IMR-90 (cell line): ENCODE data around the gene RPS16. TPM values are rescaled to one million over a fixed set of nuclear protein-coding genes. Genes with fewer than 3 reads are reported as not detected.

Experiments used
- ATAC-seq: fragments of 200-7000 bp; cut with Tn5 transposase; 2 replicates; pipeline ENCODE4 v1.9.1; 2020; ENCODE audit warnings: low read depth, mild to moderate bottlenecking, moderate library complexity
- BruUV-seq: library from RNA; stranded (reverse); fragments of 400-500 nt; replicated peaks from 2 replicates; lab custom pipeline; 2021; lab: Mats Ljungman, UMichigan
- CTCF ChIA-PET: fragments of 300-600 bp; formaldehyde crosslinking; extraction: SDS; loops from one replicate; lab custom pipeline; 2021; ENCODE audit warnings: antibody characterized with exemption; lab: Yijun Ruan, JAX
- POLR2A ChIA-PET: fragments of 300-600 bp; sonication (Branson Sonifier 250); formaldehyde crosslinking; loops from one replicate; lab custom pipeline; 2022; ENCODE audit warnings: antibody characterized with exemption; ENCODE audit not compliant: unreplicated experiment; lab: Charles Lee
- DNase-seq: peaks from one replicate; pipeline ENCODE4 v3.0.0; 2013
- H2AFZ ChIP-seq: replicated peaks from 2 replicates; pipeline ENCODE3; 2013; ENCODE audit warnings: low read length, mild to moderate bottlenecking; ENCODE audit not compliant: poor library complexity
- H2AK5ac ChIP-seq: 2 replicates; pipeline ENCODE4 v1.6.1; 2013; ENCODE audit warnings: low read depth, low read length, inconsistent platforms
- H2AK9ac ChIP-seq: replicated peaks from 2 replicates; pipeline ENCODE3; 2013; ENCODE audit warnings: mild to moderate bottlenecking, low read depth, low read length, moderate library complexity; ENCODE audit not compliant: poor library complexity
- H2BK120ac ChIP-seq: 2 replicates; pipeline ENCODE4 v1.6.1; 2013; ENCODE audit warnings: low read depth, low read length, inconsistent platforms
- H2BK15ac ChIP-seq: 3 replicates; pipeline ENCODE4 v1.6.1; 2013; ENCODE audit warnings: low read depth, low read length, inconsistent platforms
- H2BK20ac ChIP-seq: 2 replicates; pipeline ENCODE4 v1.6.1; 2013; ENCODE audit warnings: low read depth, mild to moderate bottlenecking, inconsistent platforms, low read length, moderate library complexity
- H2BK5ac ChIP-seq: 2 replicates; pipeline ENCODE4 v1.6.1; 2013; ENCODE audit warnings: mild to moderate bottlenecking, low read depth, low read length, inconsistent platforms; ENCODE audit not compliant: poor library complexity, severe bottlenecking
- H3K14ac ChIP-seq: replicated peaks from 2 replicates; pipeline ENCODE4 v1.6.1; 2013; ENCODE audit warnings: low read depth, low read length, inconsistent platforms
- H3K18ac ChIP-seq: 2 replicates; pipeline ENCODE4 v1.6.1; 2013; ENCODE audit warnings: low read depth, low read length, control low read depth
- H3K23ac ChIP-seq: 2 replicates; pipeline ENCODE4 v1.6.1; 2013; ENCODE audit warnings: low read depth, low read length, inconsistent platforms
- H3K27ac ChIP-seq: 2 replicates; pipeline ENCODE4 v1.5.1; 2013; ENCODE audit warnings: mild to moderate bottlenecking, control low read depth, low read length; ENCODE audit not compliant: insufficient read depth
- H3K27me3 ChIP-seq: 2 replicates; pipeline ENCODE4 v1.6.1; 2013; ENCODE audit warnings: low read length; ENCODE audit not compliant: control insufficient read depth, insufficient read depth
- H3K36me3 ChIP-seq: 2 replicates; pipeline ENCODE4 v1.6.1; 2013; ENCODE audit warnings: low read length, mixed read lengths; ENCODE audit not compliant: control insufficient read depth, insufficient read depth
- H3K4ac ChIP-seq: 2 replicates; pipeline ENCODE4 v1.6.1; 2013; ENCODE audit warnings: low read depth, low read length, inconsistent platforms
- H3K4me1 ChIP-seq: 2 replicates; pipeline ENCODE4 v1.6.1; 2013; ENCODE audit warnings: low read length, mixed read lengths; ENCODE audit not compliant: control insufficient read depth, insufficient read depth
- H3K4me2 ChIP-seq: 2 replicates; pipeline ENCODE4 v1.6.1; 2013; ENCODE audit warnings: low read depth, mild to moderate bottlenecking, control low read depth, low read length, moderate library complexity
- H3K4me3 ChIP-seq: 2 replicates; pipeline ENCODE4 v1.5.1; 2013; ENCODE audit warnings: low read depth, mild to moderate bottlenecking, control low read depth, low read length, moderate library complexity; ENCODE audit not compliant: insufficient read depth
- H3K56ac ChIP-seq: 2 replicates; pipeline ENCODE4 v1.6.1; 2013; ENCODE audit warnings: low read length, inconsistent platforms; ENCODE audit not compliant: insufficient read depth; ENCODE audit errors: extremely low read depth
- H3K79me1 ChIP-seq, 2 experiments: 2 replicates each; pipeline ENCODE4 v1.6.1; 2013; ENCODE audit warnings: low read length in 2 of 2, inconsistent platforms in 1 of 2, low read depth in 1 of 2
- H3K9ac ChIP-seq: 2 replicates; pipeline ENCODE4 v1.6.1; 2013; ENCODE audit warnings: low read depth, low read length, control low read depth
- H3K9me1 ChIP-seq: 2 replicates; pipeline ENCODE4 v1.6.1; 2013; ENCODE audit warnings: low read length, inconsistent platforms; ENCODE audit not compliant: insufficient read depth
- H3K9me3 ChIP-seq: 2 replicates; pipeline ENCODE4 v1.6.1; 2013; ENCODE audit warnings: low read length; ENCODE audit not compliant: control insufficient read depth, insufficient read depth
- H4K20me1 ChIP-seq: 2 replicates; pipeline ENCODE4 v1.6.1; 2013; ENCODE audit warnings: low read length, inconsistent platforms; ENCODE audit not compliant: insufficient read depth
- H4K5ac ChIP-seq: 2 replicates; pipeline ENCODE4 v1.6.1; 2013; ENCODE audit warnings: mild to moderate bottlenecking, low read depth, low read length, control low read depth
- H4K8ac ChIP-seq, 2 experiments: 2 replicates each; pipeline ENCODE4 v1.6.1; 2013; ENCODE audit warnings: low read depth in 2 of 2, low read length in 2 of 2, control low read depth in 1 of 2, inconsistent platforms in 1 of 2
- H4K91ac ChIP-seq: 2 replicates; pipeline ENCODE4 v1.6.1; 2013; ENCODE audit warnings: low read depth, low read length, inconsistent platforms; ENCODE audit not compliant: insufficient read depth
- BHLHE40 ChIP-seq: fragments of 150-350 bp; IDR thresholded peaks from 2 replicates; pipeline ENCODE4 v1.6.1; 2016; ENCODE audit warnings: mild to moderate bottlenecking, low read depth, low read length
- CEBPB ChIP-seq: IDR thresholded peaks from 2 replicates; pipeline ENCODE4 v1.6.1; 2012; ENCODE audit warnings: low read depth, low read length, improper control_type of control experiment
- POLR2A ChIP-seq: IDR thresholded peaks from 2 replicates; pipeline ENCODE4 v1.6.1; 2012; ENCODE audit warnings: mild to moderate bottlenecking, low read depth, low read length
- RCOR1 ChIP-seq: IDR thresholded peaks from 2 replicates; pipeline ENCODE4 v1.6.1; 2012; ENCODE audit warnings: mild to moderate bottlenecking, low read length, improper control_type of control experiment; ENCODE audit not compliant: insufficient replicate concordance
- WGBS, 2 experiments: methylation state at CpG; one replicate each; pipeline versions ENCODE4 v1.1.5 to v1.1.7; 2013; ENCODE audit warnings: missing lambda C conversion rate in 2 of 2; ENCODE audit not compliant: insufficient read length in 1 of 2; ENCODE audit errors: extremely low coverage in 2 of 2; 5-methylcytosine and 5-hydroxymethylcytosine counted together
- dilution Hi-C: fragments of 300-500 bp; cut with HindIII; formaldehyde crosslinking; loops from one replicate; pipeline ENCODE4 v1.14.3; 2018; ENCODE audit warnings: low sequenced_read_pairs; ENCODE audit not compliant: unreplicated experiment
- in situ Hi-C: fragments of 300-500 bp; cut with MboI; formaldehyde crosslinking; loops from 3 replicates; pipeline ENCODE4 v1.14.3; 2019; ENCODE audit warnings: low sequenced_read_pairs, inconsistent platforms, mixed read lengths
- intact Hi-C: fragments of 100-400 bp; cut with micrococcal nuclease; formaldehyde crosslinking; loops from 2 replicates; pipeline ENCODE4 v1.10.0; 2022
- polyA plus RNA-seq, 3 experiments: library from polyadenylated mRNA; depleted of rRNA; stranded (reverse); fragments of >200 nt; gene quantifications; 2 replicates each; pipeline ENCODE4 v1.2.3, GENCODE V29; 2012; ENCODE audit warnings: low replicate concordance in 1 of 3
- total RNA-seq: library from RNA; depleted of rRNA; stranded (reverse); fragments of >200 nt; gene quantifications from 2 replicates; pipeline ENCODE4 v1.2.3, GENCODE V29; 2012

RPS16 gene
- total and polyA plus RNA-seq, 2 of the 4 experiments (the other 2 are of a cell fraction), result 320 to 3,500 TPM

DNA sequence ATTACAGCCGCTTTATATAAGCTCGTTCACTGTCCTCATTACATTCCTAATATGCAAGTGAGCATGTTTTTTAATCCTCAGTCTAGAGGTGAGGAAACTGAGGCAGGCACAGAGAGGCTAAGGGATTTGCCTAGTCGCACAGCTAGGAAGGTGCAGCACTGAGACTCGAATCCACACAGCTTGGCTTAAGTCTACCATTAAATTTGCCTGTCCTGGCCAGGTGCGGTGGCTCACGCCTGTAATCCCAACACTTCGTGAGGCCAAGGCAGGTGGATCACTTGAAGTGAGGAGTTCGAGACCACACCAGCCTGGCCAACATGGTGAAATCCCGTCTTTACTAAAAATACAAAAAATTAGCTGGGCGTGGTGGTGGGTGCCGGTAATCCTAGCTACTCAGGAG, 8.0 kb downstream of the RPS16 start:
- H3K23ac ChIP-seq, result peak overlapping the region; percentile 29; the same call in 1 of the 2 replicates
- no peak overlapping the region for H3K56ac ChIP-seq
- BruUV-seq, result no TSS peak
- H3K36me3 ChIP-seq, result peaks cover 35% of the 10 kb centered on the region
- peaks cover 19% of the 10 kb centered on the region for H3K4me1 ChIP-seq
- H3K4me2 ChIP-seq, result no peak overlapping the region
- H2BK120ac ChIP-seq, result peak overlapping the region; percentile 69; the same call in 1 of the 2 replicates
- in situ Hi-C loops, result loop anchor here (25.0 kb wide), 1 partner anchor 410 kb away; the partner anchor contains the start of genes DYRK1B and FBL
- WGBS, 2 experiments, result 92% methylated on average over 4 of the region's 11 CpGs; no CpG with 5 or more reads in 1 of the 2 experiments
- peak overlapping the region; percentile 8; the same call in 1 of the 2 replicates for H3K14ac ChIP-seq
- no peak overlapping the region for H2BK15ac ChIP-seq
- H3K18ac ChIP-seq, result peak overlapping the region; percentile 21; the same call in 1 of the 2 replicates
- ATAC-seq (no peak), DNase-seq (no peak)
- peak overlapping the region; percentile 67 for H2BK5ac ChIP-seq
- H3K4me3 ChIP-seq, result no peak overlapping the region
- peak overlapping the region; percentile 69; the same call in 1 of the 2 replicates for H3K27ac ChIP-seq
- no peaks in the 10 kb centered on the region for H3K9me3 ChIP-seq
- ChIA-PET CTCF (interaction anchor here (1.2 kb wide), 1 partner anchor 16 kb away, joined by 5 read pairs; the partner anchor contains the start of gene PLEKHG2), POLR2A (interaction anchor here (1.1 kb wide), 1 partner anchor 18 kb away, joined by 4 read pairs; no protein-coding TSS in a partner anchor)
- peaks cover 14% of the 10 kb centered on the region for H3K9me1 ChIP-seq
- no peak overlapping the region for H2AFZ ChIP-seq
- no peak overlapping the region for H2AK9ac ChIP-seq
- H4K20me1 ChIP-seq, result peaks cover 20% of the 10 kb centered on the region
- TF ChIP-seq CEBPB (0 out of 2 replicates have a peak, but pooled peaks have one; percentile 13), RCOR1 (no peak), POLR2A (peak; percentile 23; the same call in 1 of the 2 replicates), BHLHE40 (no peak)
- H2AK5ac ChIP-seq, result peak overlapping the region; percentile 90
- H4K5ac ChIP-seq, result peak overlapping the region; percentile 77
- H4K8ac ChIP-seq, result peak overlapping the region; percentile 8 to 24; a peak in 1 of 4 replicates
- intact Hi-C loops, result loop anchor here (1.0 kb wide), 1 partner anchor 15 kb away; the partner anchor contains the start of gene PLEKHG2
- no peak overlapping the region for H3K9ac ChIP-seq
- H3K27me3 ChIP-seq, result no peaks in the 10 kb centered on the region
- dilution Hi-C loops, result no loop called here
- H3K4ac ChIP-seq, result peak overlapping the region; percentile 28; the same call in 1 of the 2 replicates
- no peak overlapping the region for H4K91ac ChIP-seq
- no peak overlapping the region; the same call in 1 of the 2 replicates for H2BK20ac ChIP-seq
- H3K79me1 ChIP-seq, result peaks cover 5 to 54% of the 10 kb centered on the region in 2 experiments; a peak in 3 of 4 replicates
